ENCODE data around the gene GUCA2A. TPM values are rescaled to one million over a fixed set of nuclear protein-coding genes. Genes with fewer than 3 reads are reported as not detected.

The GUCA2A gene
- total and polyA plus RNA-seq, 9 of the 15 experiments (the other 6 are each of a cell fraction or from before 2014, with no cell fraction given): not detected

DNA sequence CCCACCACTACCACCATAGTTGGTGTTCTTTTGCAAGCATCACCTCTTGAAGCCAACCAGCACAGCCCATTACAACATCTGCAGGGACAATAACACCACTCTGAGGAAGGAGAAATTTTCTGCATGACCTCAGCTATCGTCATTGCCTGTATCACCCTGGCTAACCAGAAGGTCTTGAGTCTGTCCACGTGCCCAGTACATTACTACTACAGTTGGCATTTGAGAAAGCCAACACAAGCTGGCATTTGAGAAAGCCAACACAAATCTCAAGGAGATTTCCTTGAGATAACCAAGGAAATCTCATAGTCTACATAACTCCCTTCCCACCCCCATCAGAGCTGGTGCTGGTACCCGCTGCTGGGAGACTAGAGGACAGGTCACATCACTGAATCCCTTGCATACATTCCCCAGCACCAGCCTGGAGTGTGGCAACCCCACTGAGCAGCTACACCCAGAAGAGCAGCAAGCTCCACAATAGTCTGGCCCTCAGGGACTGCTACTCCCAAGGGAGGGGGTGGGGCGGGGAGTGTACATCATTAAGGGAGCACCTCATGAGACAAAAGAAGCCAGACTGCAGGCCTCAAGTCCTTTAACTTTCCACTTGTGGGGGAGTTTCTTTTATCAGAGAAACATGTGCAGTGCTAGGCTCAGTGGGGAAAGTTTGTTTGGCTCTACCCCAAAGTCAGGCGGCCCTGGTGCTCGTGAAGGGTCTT, 46.0 kb upstream of the GUCA2A start:
- Histone ChIP-seq H3K4me1 (replicated peaks in 1 of 2; ENCODE audit: control insufficient read depth in 2 of 2, insufficient read depth in 2 of 2, low read length in 2 of 2) (no peaks in the 10 kb centered on the region; a peak in 2 of 5 replicates), H3K79me2 (ENCODE audit: control insufficient read depth, insufficient read depth, low read length) (peaks cover 50% of the 10 kb centered on the region), H3K27me3 (ENCODE audit: control insufficient read depth in 2 of 2, insufficient read depth in 2 of 2, low read length in 2 of 2) (no peaks in the 10 kb centered on the region), H4K20me1 (replicated peaks; ENCODE audit: control insufficient read depth, insufficient read depth, low read length) (no peaks in the 10 kb centered on the region), H3K9ac (ENCODE audit: insufficient read depth in 1 of 2, low read depth in 2 of 2, low read length in 2 of 2) (no peak overlapping the region), H3K4me2 (ENCODE audit: insufficient read depth, low read length) (no peak overlapping the region), H2AFZ (ENCODE audit: low read depth, low read length) (no peak overlapping the region), H3K36me3 (ENCODE audit: control insufficient read depth, insufficient read depth, low read length) (peaks cover 18% of the 10 kb centered on the region; the same call in 2 of the 3 replicates), H3K4me3 (no peak overlapping the region), H3K27ac (ENCODE audit: extremely low read depth, low read depth, low read length) (no peak overlapping the region), H3K9me1 (ENCODE audit: control insufficient read depth, insufficient read depth, low read length) (no peaks in the 10 kb centered on the region), H3K9me3 (replicated peaks; ENCODE audit: control insufficient read depth, insufficient read depth, low read depth, low read length) (0 out of 2 replicates have a peak, but pooled peaks cover 3% of the 10 kb centered on the region)
- DNase-seq (ENCODE audit: extremely low read depth in 1 of 4, low spot score in 3 of 4) (peak in 1 of 4 experiments; percentile 21), FAIRE-seq (no peak), ATAC-seq (no peak)
- intact Hi-C loops (cut with micrococcal nuclease) (no loop called here), in situ Hi-C loops (cut with MboI) (no loop called here)
- POLR2A ChIA-PET: interaction anchor here (0.7 to 1.2 kb wide), 4 partner anchors 9 to 17 kb away, joined by 3 read pairs; no protein-coding TSS in a partner anchor
- CTCF ChIA-PET (ENCODE audit: low intra/inter-chr PET ratio): no interaction called here
- WGBS (ENCODE audit: insufficient coverage, low coverage, missing lambda C conversion rate): 77% methylated on average over 6 of the region's 6 CpGs
- BruUV-seq (replicated peaks): no TSS peak
- TF ChIP-seq EHMT2 (IDR thresholded peaks at IDR 0.05): no peak
- no peak for TF ChIP-seq HDAC3 (IDR thresholded peaks at IDR 0.05; ENCODE audit: borderline replicate concordance, partially characterized antibody)
- no peak for TF ChIP-seq ZNF134 (CRISPR knock-in tag; conservative IDR thresholded peaks at IDR 0.05)
- no peak for TF ChIP-seq MED1 (CRISPR knock-in tag; IDR thresholded peaks at IDR 0.05; ENCODE audit: borderline replicate concordance)
- TF ChIP-seq SAFB (IDR thresholded peaks at IDR 0.05; ENCODE audit: borderline replicate concordance, low read depth, low read length): no peak
- TF ChIP-seq PHTF2 (CRISPR knock-in tag; IDR thresholded peaks at IDR 0.05): no peak
- TF ChIP-seq, protein P1, sequence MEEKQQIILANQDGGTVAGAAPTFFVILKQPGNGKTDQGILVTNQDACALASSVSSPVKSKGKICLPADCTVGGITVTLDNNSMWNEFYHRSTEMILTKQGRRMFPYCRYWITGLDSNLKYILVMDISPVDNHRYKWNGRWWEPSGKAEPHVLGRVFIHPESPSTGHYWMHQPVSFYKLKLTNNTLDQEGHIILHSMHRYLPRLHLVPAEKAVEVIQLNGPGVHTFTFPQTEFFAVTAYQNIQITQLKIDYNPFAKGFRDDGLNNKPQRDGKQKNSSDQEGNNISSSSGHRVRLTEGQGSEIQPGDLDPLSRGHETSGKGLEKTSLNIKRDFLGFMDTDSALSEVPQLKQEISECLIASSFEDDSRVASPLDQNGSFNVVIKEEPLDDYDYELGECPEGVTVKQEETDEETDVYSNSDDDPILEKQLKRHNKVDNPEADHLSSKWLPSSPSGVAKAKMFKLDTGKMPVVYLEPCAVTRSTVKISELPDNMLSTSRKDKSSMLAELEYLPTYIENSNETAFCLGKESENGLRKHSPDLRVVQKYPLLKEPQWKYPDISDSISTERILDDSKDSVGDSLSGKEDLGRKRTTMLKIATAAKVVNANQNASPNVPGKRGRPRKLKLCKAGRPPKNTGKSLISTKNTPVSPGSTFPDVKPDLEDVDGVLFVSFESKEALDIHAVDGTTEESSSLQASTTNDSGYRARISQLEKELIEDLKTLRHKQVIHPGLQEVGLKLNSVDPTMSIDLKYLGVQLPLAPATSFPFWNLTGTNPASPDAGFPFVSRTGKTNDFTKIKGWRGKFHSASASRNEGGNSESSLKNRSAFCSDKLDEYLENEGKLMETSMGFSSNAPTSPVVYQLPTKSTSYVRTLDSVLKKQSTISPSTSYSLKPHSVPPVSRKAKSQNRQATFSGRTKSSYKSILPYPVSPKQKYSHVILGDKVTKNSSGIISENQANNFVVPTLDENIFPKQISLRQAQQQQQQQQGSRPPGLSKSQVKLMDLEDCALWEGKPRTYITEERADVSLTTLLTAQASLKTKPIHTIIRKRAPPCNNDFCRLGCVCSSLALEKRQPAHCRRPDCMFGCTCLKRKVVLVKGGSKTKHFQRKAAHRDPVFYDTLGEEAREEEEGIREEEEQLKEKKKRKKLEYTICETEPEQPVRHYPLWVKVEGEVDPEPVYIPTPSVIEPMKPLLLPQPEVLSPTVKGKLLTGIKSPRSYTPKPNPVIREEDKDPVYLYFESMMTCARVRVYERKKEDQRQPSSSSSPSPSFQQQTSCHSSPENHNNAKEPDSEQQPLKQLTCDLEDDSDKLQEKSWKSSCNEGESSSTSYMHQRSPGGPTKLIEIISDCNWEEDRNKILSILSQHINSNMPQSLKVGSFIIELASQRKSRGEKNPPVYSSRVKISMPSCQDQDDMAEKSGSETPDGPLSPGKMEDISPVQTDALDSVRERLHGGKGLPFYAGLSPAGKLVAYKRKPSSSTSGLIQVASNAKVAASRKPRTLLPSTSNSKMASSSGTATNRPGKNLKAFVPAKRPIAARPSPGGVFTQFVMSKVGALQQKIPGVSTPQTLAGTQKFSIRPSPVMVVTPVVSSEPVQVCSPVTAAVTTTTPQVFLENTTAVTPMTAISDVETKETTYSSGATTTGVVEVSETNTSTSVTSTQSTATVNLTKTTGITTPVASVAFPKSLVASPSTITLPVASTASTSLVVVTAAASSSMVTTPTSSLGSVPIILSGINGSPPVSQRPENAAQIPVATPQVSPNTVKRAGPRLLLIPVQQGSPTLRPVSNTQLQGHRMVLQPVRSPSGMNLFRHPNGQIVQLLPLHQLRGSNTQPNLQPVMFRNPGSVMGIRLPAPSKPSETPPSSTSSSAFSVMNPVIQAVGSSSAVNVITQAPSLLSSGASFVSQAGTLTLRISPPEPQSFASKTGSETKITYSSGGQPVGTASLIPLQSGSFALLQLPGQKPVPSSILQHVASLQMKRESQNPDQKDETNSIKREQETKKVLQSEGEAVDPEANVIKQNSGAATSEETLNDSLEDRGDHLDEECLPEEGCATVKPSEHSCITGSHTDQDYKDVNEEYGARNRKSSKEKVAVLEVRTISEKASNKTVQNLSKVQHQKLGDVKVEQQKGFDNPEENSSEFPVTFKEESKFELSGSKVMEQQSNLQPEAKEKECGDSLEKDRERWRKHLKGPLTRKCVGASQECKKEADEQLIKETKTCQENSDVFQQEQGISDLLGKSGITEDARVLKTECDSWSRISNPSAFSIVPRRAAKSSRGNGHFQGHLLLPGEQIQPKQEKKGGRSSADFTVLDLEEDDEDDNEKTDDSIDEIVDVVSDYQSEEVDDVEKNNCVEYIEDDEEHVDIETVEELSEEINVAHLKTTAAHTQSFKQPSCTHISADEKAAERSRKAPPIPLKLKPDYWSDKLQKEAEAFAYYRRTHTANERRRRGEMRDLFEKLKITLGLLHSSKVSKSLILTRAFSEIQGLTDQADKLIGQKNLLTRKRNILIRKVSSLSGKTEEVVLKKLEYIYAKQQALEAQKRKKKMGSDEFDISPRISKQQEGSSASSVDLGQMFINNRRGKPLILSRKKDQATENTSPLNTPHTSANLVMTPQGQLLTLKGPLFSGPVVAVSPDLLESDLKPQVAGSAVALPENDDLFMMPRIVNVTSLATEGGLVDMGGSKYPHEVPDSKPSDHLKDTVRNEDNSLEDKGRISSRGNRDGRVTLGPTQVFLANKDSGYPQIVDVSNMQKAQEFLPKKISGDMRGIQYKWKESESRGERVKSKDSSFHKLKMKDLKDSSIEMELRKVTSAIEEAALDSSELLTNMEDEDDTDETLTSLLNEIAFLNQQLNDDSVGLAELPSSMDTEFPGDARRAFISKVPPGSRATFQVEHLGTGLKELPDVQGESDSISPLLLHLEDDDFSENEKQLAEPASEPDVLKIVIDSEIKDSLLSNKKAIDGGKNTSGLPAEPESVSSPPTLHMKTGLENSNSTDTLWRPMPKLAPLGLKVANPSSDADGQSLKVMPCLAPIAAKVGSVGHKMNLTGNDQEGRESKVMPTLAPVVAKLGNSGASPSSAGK (IDR thresholded peaks at IDR 0.05): no peak
- no peak for TF ChIP-seq GTF2F1 (IDR thresholded peaks at IDR 0.05; ENCODE audit: low read depth, low read length)
- TF ChIP-seq, protein P2, sequence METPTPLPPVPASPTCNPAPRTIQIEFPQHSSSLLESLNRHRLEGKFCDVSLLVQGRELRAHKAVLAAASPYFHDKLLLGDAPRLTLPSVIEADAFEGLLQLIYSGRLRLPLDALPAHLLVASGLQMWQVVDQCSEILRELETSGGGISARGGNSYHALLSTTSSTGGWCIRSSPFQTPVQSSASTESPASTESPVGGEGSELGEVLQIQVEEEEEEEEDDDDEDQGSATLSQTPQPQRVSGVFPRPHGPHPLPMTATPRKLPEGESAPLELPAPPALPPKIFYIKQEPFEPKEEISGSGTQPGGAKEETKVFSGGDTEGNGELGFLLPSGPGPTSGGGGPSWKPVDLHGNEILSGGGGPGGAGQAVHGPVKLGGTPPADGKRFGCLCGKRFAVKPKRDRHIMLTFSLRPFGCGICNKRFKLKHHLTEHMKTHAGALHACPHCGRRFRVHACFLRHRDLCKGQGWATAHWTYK (CRISPR knock-in tag; IDR thresholded peaks at IDR 0.05): no peak
- no peak for TF ChIP-seq CSDE1 (IDR thresholded peaks at IDR 0.05)

Measured in K562 (cell line).